Osteocyte (in vitro differentiated cells): ENCODE data around the gene AGFG1. TPM values are rescaled to one million over a fixed set of nuclear protein-coding genes. Genes with fewer than 3 reads are reported as not detected.
"Not testable (repeated sequence)": the region's sequence is repeated elsewhere in the genome, so short reads cannot be mapped to it uniquely, and the experiment has no call there.

Experiments
- DNase-seq: peaks from one replicate; pipeline ENCODE4 v3.0.0; 2021; ENCODE audit warnings: mixed read lengths; ENCODE audit not compliant: unreplicated experiment; ENCODE audit errors: extremely low spot score
- H3K27ac Mint-ChIP-seq: one replicate; pipeline ENCODE4 v1.8.0; 2021; ENCODE audit warnings: mild to moderate bottlenecking, mixed read lengths; ENCODE audit not compliant: unreplicated experiment
- H3K27me3 Mint-ChIP-seq: one replicate; pipeline ENCODE4 v1.8.0; 2021; ENCODE audit warnings: mixed read lengths; ENCODE audit not compliant: unreplicated experiment
- H3K36me3 Mint-ChIP-seq: one replicate; pipeline ENCODE4 v1.8.0; 2021; ENCODE audit warnings: mixed read lengths; ENCODE audit not compliant: unreplicated experiment
- H3K4me1 Mint-ChIP-seq: one replicate; pipeline ENCODE4 v1.8.0; 2021; ENCODE audit warnings: mixed read lengths; ENCODE audit not compliant: unreplicated experiment
- H3K4me3 Mint-ChIP-seq: one replicate; pipeline ENCODE4 v1.8.0; 2021; ENCODE audit warnings: mild to moderate bottlenecking, moderate library complexity, mixed read lengths; ENCODE audit not compliant: unreplicated experiment
- H3K9me3 Mint-ChIP-seq: one replicate; pipeline ENCODE4 v1.8.0; 2021; ENCODE audit warnings: mixed read lengths; ENCODE audit not compliant: unreplicated experiment
- CTCF ChIP-seq: fragments of 200-600 bp; sonication (generic); IDR thresholded peaks from 2 replicates; pipeline ENCODE4 v1.5.0; 2021; ENCODE audit warnings: antibody characterized with exemption, mild to moderate bottlenecking, moderate library complexity
- total RNA-seq: library from RNA; stranded (reverse); gene quantifications from 2 replicates; pipeline ENCODE4 v1.2.1, GENCODE V29; 2021

AGFG1 gene
- total RNA-seq, 1 donor from 2014 or later, result 55.1 TPM

- peaks cover 15% of the 10 kb centered on the region for H3K27me3 Mint-ChIP-seq
- no peak overlapping the region for H3K4me3 Mint-ChIP-seq
- no peaks in the 10 kb centered on the region for H3K9me3 Mint-ChIP-seq
- no peak for TF ChIP-seq CTCF
- no peak for DNase-seq
- H3K4me1 Mint-ChIP-seq, result no peaks in the 10 kb centered on the region
- no peaks in the 10 kb centered on the region for H3K36me3 Mint-ChIP-seq
- H3K27ac Mint-ChIP-seq, result no peak overlapping the region
Measured at GRCh38 chr2:227597998-227598397, 126.0 kb downstream of the AGFG1 start.

- H3K27me3 Mint-ChIP-seq, H3K4me1 Mint-ChIP-seq, H3K9me3 Mint-ChIP-seq, H3K27ac Mint-ChIP-seq, H3K4me3 Mint-ChIP-seq, H3K36me3 Mint-ChIP-seq, DNase-seq: not testable (repeated sequence)
Measured at GRCh38 chr2:227598835-227599503, 127.0 kb downstream of the AGFG1 start, which contains the start of gene SCYGR2. Gene SCYGR2, plus strand, starts transcription at chr2:227598893. Its CDS starts 0 bp downstream, at chr2:227598893.

- H3K4me1 Mint-ChIP-seq, result no peaks in the 10 kb centered on the region
- no peak overlapping the region for H3K27ac Mint-ChIP-seq
- no peak overlapping the region for H3K4me3 Mint-ChIP-seq
- H3K9me3 Mint-ChIP-seq, result no peaks in the 10 kb centered on the region
- H3K36me3 Mint-ChIP-seq, result no peaks in the 10 kb centered on the region
- no peak for TF ChIP-seq CTCF
- DNase-seq, result no peak
- peaks cover 3% of the 10 kb centered on the region for H3K27me3 Mint-ChIP-seq
Measured at GRCh38 chr2:227602358-227602757, 130.4 kb downstream of the AGFG1 start.

GRCh38 chr2:227606476-227606875 lies 134.5 kb downstream of the AGFG1 start:
- Mint-ChIP-seq H3K36me3 (no peaks in the 10 kb centered on the region), H3K4me1 (no peaks in the 10 kb centered on the region), H3K4me3 (no peak overlapping the region), H3K27ac (no peak overlapping the region), H3K9me3 (no peaks in the 10 kb centered on the region), H3K27me3 (peaks cover 3% of the 10 kb centered on the region)
- no peak for DNase-seq
- no peak for TF ChIP-seq CTCF

- Mint-ChIP-seq H3K4me1 (no peaks in the 10 kb centered on the region), H3K9me3 (no peaks in the 10 kb centered on the region), H3K36me3 (no peaks in the 10 kb centered on the region), H3K27me3 (peaks cover 3% of the 10 kb centered on the region), H3K27ac (no peak overlapping the region), H3K4me3 (no peak overlapping the region)
- no peak for DNase-seq
- TF ChIP-seq CTCF, result no peak
Measured at GRCh38 chr2:227607941-227608340, 136.0 kb downstream of the AGFG1 start.
